ENCODE results near the gene RTN4R.
"Not testable (repeated sequence)": the region's sequence is repeated elsewhere in the genome, so short reads cannot be mapped to it uniquely, and the experiment has no call there.

The RTN4R gene

DNA sequence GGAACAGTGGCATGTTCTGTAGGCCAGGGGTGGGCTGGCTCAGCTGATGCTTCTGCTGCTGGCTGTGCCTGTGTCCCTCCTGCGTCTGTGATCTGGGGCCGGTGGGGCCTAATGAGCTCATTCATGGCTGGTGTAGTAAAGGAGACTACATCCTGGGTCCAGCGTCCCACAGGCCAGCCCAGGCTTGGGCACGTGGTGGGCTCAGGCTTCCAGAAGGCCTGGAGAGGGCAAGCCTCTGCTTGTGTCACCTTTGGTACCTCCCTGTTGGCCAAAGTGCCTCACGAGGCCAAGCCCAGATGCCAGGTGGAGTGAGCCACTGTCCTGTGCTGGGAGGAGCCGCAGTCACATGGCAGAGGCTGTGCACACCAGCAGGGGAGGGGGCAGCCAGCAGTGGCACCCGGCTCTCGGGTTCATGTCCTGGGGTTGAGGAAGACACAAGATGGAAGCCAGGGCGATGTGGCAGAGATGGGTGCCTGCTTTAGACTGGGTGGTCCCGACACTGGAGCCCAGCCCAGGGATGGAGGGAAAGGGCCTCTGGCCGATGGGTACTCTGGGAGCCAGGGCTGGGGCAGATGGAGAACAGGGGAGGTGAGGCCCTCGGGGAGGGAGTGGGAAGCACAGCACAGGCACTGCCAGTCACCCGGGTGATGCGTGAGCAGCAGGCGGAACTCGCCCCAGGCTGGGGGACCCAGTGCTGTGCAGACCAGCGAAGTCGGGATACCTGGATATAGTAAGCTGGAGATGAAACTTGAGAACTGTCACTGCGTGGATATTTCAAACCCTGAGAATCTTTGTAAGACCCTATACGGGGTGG is 43.3 kb upstream of the RTN4R start:
- not testable (repeated sequence) for H3K4me3 ChIP-seq (ENCODE audit: low read depth, low read length); H3K9ac ChIP-seq (ENCODE audit: low read depth, low read length); H3K27me3 ChIP-seq (ENCODE audit: control insufficient read depth, insufficient read depth, low read length); H3K36me3 ChIP-seq (ENCODE audit: control insufficient read depth, insufficient read depth, low read length); H3K9me3 ChIP-seq (ENCODE audit: control insufficient read depth, insufficient read depth, low read length); H3K27ac ChIP-seq (ENCODE audit: low read depth, low read length); H3K4me1 ChIP-seq (ENCODE audit: control insufficient read depth, insufficient read depth, low read length)

DNA sequence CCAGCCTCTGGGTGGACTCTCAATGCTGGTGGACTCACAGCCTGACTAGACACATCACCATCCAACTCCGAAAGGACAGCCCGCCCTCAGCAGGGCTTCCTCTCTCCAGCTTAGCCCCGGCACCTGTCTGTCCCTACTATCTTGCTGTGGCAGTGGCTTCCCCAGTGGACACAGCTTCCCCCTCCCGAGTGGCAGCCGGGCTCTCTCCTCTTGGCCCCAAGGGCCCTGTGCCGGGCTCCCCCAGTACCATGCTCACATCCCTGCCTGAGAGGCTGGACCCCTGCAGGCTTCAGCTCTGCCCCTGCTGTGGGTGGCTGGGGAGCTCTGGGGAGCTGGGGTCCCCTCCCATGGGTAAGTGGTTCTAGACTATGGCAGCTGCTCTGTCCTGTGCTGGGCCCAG is 42.7 kb upstream of the RTN4R start:
- not testable (repeated sequence) for H3K9ac ChIP-seq (ENCODE audit: low read depth, low read length); H3K27me3 ChIP-seq (ENCODE audit: control insufficient read depth, insufficient read depth, low read length); H3K36me3 ChIP-seq (ENCODE audit: control insufficient read depth, insufficient read depth, low read length); H3K27ac ChIP-seq (ENCODE audit: low read depth, low read length); H3K4me3 ChIP-seq (ENCODE audit: low read depth, low read length); H3K9me3 ChIP-seq (ENCODE audit: control insufficient read depth, insufficient read depth, low read length); H3K4me1 ChIP-seq (ENCODE audit: control insufficient read depth, insufficient read depth, low read length)

DNA sequence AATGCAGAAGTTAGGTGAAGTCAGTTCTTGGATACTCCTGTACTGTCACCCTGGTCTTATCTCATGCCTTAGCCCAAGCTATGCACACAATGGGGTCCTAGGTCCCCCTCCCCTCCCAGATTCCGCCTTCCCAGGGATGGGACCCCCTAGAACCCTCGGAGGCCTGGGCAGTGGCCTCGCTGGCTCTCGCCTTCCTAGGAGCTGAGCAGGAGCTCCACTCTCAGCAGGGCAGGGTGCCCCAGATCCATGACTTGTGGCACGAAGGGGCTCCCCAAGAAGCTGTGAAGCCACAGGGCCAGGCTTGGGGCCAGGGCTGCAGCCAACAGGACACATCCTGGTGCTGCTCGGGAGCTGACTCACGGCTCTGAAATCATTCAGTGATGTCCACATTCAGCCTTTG is 42.1 kb upstream of the RTN4R start:
- not testable (repeated sequence) for H3K4me1 ChIP-seq (ENCODE audit: control insufficient read depth, insufficient read depth, low read length); H3K27ac ChIP-seq (ENCODE audit: low read depth, low read length); H3K27me3 ChIP-seq (ENCODE audit: control insufficient read depth, insufficient read depth, low read length); H3K36me3 ChIP-seq (ENCODE audit: control insufficient read depth, insufficient read depth, low read length); H3K4me3 ChIP-seq (ENCODE audit: low read depth, low read length); H3K9ac ChIP-seq (ENCODE audit: low read depth, low read length); H3K9me3 ChIP-seq (ENCODE audit: control insufficient read depth, insufficient read depth, low read length)

DNA sequence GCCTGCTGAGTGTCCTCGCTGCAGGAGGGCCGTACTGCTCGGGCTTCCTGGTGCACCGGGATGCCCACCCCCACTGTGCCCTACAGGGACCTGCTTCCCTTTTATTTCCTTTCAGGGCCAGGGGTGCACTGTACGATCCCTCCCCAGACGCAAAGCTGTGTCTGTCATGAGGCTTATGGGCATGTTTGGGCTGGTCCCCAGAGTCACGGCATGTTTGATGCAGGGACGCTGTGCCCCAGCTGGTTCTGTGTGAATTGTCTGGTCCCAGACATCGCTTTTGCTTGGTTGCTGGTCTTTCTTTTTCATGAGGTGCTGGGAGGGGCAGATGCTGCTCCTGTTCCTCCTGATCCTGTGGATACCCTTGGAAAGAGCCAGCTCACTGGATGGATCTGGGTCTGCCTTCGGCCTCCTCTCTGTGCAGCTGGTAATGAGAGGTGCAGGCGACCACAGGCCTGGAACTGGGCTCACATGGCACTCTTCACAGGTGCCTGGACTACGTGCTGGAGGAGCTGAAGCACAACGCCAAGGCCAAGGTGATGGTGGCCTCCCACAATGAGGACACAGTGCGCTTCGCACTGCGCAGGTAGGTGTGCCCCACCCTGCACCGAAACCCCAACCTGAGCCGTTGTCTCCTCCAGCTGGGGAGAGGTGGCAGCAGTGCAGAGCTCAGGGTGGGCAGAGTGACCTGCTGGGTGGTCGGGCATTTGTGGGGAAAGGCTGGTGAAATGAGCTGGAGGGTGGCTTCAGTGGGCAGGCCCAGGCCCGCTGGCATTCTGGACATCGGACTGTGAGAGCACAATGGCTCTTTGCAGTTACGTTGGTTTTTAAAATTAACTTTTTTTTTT is 40.9 kb upstream of the RTN4R start:
- not testable (repeated sequence) for H3K4me1 ChIP-seq (ENCODE audit: control insufficient read depth, insufficient read depth, low read length); H3K36me3 ChIP-seq (ENCODE audit: control insufficient read depth, insufficient read depth, low read length); H3K4me3 ChIP-seq (ENCODE audit: low read depth, low read length); H3K27me3 ChIP-seq (ENCODE audit: control insufficient read depth, insufficient read depth, low read length); H3K27ac ChIP-seq (ENCODE audit: low read depth, low read length); H3K9me3 ChIP-seq (ENCODE audit: control insufficient read depth, insufficient read depth, low read length); H3K9ac ChIP-seq (ENCODE audit: low read depth, low read length)

DNA sequence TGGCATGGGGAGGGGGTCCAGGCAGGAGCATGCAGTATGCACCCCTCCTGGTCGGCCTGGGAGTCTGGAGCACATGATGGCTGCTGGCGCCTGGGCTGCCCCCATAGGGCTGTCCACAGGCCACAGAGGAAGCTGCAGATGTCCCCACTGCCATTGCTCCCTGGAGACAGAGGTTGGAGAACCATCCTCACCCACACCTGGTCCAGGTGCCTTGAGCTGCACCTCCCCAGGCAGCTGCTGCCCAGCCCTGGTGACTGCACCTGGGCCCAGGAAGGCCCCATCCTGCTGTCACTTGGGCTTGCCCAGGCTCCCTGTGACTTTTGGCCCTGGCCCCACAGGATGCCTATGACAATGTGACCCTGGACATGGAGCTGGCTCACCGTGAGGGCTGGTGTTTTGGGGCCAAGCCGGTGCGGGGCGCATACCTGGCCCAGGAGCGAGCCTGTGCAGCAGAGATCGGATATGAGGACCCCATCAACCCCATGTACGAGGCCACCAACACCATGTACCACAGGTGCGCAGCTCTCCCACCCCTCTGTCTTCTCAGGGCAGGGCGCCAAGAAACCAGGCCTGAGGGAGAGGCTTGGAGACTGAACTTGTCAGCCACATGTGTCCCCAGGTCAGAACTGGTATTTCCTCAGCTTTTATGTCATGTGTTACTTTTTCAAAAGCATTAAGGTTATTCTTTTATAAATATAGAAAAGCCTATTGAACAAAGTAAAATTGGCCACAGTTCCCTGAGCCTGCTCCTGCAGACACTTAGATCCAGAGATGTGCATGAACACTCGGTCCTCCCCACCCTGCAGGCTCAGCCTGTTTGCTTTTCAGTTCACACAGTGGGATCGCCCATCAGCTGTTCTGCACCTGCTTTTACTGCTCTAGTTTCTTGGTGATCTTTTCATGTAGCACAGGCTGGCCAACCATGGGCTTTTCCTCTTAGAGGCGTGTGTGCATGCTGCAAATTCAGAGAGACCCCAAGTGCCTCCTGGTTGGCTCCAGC is 39.6 kb upstream of the RTN4R start:
- H3K36me3 ChIP-seq (ENCODE audit: control insufficient read depth, insufficient read depth, low read length); H3K27me3 ChIP-seq (ENCODE audit: control insufficient read depth, insufficient read depth, low read length); H3K9me3 ChIP-seq (ENCODE audit: control insufficient read depth, insufficient read depth, low read length); H3K27ac ChIP-seq (ENCODE audit: low read depth, low read length); H3K9ac ChIP-seq (ENCODE audit: low read depth, low read length); H3K4me1 ChIP-seq (ENCODE audit: control insufficient read depth, insufficient read depth, low read length); H3K4me3 ChIP-seq (ENCODE audit: low read depth, low read length): not testable (repeated sequence)

DNA sequence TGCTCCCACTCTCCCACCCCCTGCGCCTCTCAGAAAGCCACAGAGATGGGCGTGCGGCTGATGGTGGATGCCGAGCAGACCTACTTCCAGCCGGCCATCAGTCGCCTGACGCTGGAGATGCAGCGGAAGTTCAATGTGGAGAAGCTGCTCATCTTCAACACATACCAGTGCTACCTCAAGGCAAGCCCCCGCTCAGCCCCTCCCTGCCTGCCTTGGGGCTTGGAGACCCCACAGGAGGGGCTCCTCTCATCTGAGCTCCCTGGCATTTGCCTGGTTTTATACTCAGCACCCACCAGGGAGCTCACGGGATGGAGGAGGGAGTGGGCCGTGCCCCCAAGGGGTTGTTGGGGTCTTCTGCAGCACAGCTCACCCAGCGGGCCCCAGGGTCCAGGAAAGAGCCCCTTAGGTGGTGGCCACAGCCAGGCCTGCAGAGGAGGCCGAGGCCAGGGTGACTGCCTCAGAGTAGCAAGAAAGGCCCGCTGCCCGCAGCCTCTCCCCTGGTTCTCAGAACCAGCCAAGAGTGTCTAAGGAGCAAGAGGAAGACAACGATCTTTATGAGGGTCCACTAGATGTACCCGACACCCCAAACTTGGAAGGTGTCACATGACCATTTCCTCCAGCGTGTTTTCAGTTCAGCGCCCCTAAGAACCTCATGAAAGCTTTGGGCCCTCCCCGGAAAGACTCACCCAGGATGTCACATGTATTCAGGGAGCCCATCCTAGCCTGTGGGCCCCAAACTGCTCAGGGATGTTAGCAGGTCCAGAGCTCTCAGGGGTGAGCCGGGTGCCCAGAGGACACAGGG is 38.7 kb upstream of the RTN4R start:
- not testable (repeated sequence) for H3K4me3 ChIP-seq (ENCODE audit: low read depth, low read length); H3K36me3 ChIP-seq (ENCODE audit: control insufficient read depth, insufficient read depth, low read length); H3K27ac ChIP-seq (ENCODE audit: low read depth, low read length); H3K9ac ChIP-seq (ENCODE audit: low read depth, low read length); H3K27me3 ChIP-seq (ENCODE audit: control insufficient read depth, insufficient read depth, low read length); H3K9me3 ChIP-seq (ENCODE audit: control insufficient read depth, insufficient read depth, low read length); H3K4me1 ChIP-seq (ENCODE audit: control insufficient read depth, insufficient read depth, low read length)

DNA sequence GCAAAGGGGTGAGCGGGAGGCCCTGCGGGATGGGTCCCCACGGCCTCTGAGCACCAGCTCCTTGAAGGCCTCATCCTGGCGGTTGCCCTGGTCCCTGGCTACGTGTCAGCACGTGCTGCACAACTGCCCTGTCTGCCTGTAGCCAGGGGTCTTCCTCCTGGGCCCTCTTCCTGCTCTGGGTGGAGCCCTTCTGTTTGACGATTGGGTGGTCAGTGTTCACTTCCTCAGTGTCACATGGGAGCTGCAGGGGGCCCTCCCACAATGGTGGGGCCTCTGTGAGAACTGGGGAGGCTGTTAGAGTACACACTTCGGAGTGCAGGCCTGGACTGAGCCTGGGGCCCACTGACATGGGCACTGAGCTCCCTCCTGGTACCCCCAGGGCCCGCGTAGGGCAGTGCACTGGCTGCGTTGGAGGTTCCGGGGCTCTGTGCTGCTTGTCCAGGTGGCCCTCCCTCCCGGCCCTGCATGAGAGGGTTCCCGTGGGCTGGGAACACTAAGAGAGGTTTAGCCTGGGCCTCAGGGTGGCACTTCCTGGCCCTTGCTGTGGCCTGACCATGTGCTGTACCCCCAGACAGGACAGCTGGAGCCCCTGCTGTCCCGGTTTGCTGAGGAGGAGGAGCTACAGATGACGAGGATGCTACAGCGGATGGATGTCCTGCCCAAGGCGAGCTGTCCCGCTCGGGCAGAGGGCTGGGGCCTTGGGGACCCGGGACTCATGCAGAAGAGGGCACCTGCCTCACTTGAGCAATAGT is 38.0 kb upstream of the RTN4R start:
- no peak overlapping the region for H3K4me3 ChIP-seq (ENCODE audit: low read depth, low read length)
- no peaks in the 10 kb centered on the region for H3K4me1 ChIP-seq (ENCODE audit: control insufficient read depth, insufficient read depth, low read length)
- H3K27ac ChIP-seq (ENCODE audit: low read depth, low read length): no peak overlapping the region
- no peak overlapping the region for H3K9ac ChIP-seq (ENCODE audit: low read depth, low read length)
- no peaks in the 10 kb centered on the region for H3K9me3 ChIP-seq (ENCODE audit: control insufficient read depth, insufficient read depth, low read length)
- peaks cover 8% of the 10 kb centered on the region for H3K27me3 ChIP-seq (ENCODE audit: control insufficient read depth, insufficient read depth, low read length)
- no peaks in the 10 kb centered on the region for H3K36me3 ChIP-seq (ENCODE audit: control insufficient read depth, insufficient read depth, low read length)

DNA sequence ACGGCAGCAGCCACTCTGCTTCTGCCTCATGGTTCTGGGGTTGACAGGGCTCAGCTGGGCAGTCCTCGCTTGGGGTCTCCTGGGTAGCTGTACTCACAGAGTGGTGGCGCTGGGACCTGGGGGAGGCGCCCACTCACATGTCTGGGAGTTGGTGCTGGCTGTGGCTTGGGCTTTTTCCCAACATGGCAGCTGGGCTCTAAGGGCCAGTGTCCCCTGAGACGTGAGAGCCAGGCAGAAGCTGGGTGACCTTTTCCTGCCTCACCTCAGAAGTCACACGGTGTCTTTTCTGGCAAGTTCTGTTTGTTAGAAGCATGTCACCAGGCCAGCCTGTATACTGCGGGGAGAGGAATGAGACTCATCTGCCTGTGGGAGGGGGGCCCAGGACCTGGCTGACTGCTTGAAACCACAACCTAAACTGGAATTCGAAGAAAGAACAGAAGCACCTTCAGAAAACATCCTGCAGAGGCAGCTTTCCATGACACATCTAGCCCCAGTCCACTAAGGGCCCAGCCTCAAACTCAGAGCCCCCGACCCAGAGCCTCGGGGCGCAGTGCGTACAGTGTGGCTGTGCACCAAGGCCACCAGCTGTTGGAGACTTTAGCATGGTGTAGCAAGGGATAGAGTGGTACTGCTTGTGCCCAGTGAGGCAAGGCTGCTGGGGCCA is 37.2 kb upstream of the RTN4R start:
- not testable (repeated sequence) for H3K27ac ChIP-seq (ENCODE audit: low read depth, low read length); H3K9ac ChIP-seq (ENCODE audit: low read depth, low read length); H3K4me3 ChIP-seq (ENCODE audit: low read depth, low read length); H3K36me3 ChIP-seq (ENCODE audit: control insufficient read depth, insufficient read depth, low read length); H3K4me1 ChIP-seq (ENCODE audit: control insufficient read depth, insufficient read depth, low read length); H3K9me3 ChIP-seq (ENCODE audit: control insufficient read depth, insufficient read depth, low read length)
- H3K27me3 ChIP-seq (ENCODE audit: control insufficient read depth, insufficient read depth, low read length): peaks cover 15% of the 10 kb centered on the region

DNA sequence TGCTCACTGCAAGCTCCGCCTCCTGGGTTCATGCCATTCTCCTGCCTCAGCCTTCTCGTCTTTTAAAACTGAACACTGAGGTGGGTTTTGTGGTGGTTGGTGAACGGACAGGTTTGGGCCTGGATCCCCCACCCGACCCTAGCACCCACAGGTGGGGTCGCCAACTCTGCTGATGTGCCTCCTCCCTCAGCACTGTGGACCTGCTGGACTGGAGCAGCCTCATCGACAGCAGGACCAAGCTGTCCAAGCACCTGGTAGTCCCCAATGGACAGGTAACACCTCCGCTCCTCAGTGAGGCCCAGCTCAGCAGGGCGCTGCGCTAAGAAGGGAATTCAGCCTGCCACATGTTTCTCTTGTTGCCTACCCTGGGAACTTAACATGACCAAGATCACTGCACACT is 36.5 kb upstream of the RTN4R start:
- Histone ChIP-seq H3K9ac (ENCODE audit: low read depth, low read length) (no peak overlapping the region), H3K27me3 (ENCODE audit: control insufficient read depth, insufficient read depth, low read length) (peaks cover 22% of the 10 kb centered on the region)

More for the DNA sequence above, 36.5 kb upstream of the RTN4R start:
- Histone ChIP-seq H3K9me3 (ENCODE audit: control insufficient read depth, insufficient read depth, low read length) (no peaks in the 10 kb centered on the region), H3K36me3 (ENCODE audit: control insufficient read depth, insufficient read depth, low read length) (no peaks in the 10 kb centered on the region), H3K4me1 (ENCODE audit: control insufficient read depth, insufficient read depth, low read length) (no peaks in the 10 kb centered on the region), H3K4me3 (ENCODE audit: low read depth, low read length) (no peak overlapping the region), H3K27ac (ENCODE audit: low read depth, low read length) (no peak overlapping the region)
